Dendritic cell treated with granulocyte-macrophage colony-stimulating factor and Interleukin-4, amounts not matched to agents 40 ng/mL and 50 ng/mL, for 4 days (primary cell): ENCODE measurements around the gene ACVRL1.

ENCODE experiments used
- H3K27ac Mint-ChIP-seq: one replicate; pipeline ENCODE4 v1.8.0; 2022; ENCODE audit warnings: mild to moderate bottlenecking, mixed read lengths
- H3K27me3 Mint-ChIP-seq: one replicate; pipeline ENCODE4 v1.8.0; 2022; ENCODE audit warnings: mild to moderate bottlenecking, mixed read lengths
- H3K36me3 Mint-ChIP-seq: one replicate; pipeline ENCODE4 v1.8.0; 2022; ENCODE audit warnings: low read depth, mixed read lengths
- H3K4me1 Mint-ChIP-seq: one replicate; pipeline ENCODE4 v1.8.0; 2022; ENCODE audit warnings: low read depth, mixed read lengths
- H3K4me3 Mint-ChIP-seq: one replicate; pipeline ENCODE4 v1.8.0; 2022; ENCODE audit warnings: mild to moderate bottlenecking, moderate library complexity, mixed read lengths
- H3K9me3 Mint-ChIP-seq: one replicate; pipeline ENCODE4 v1.8.0; 2022; ENCODE audit warnings: mixed read lengths
- intact Hi-C: fragments of 100-400 bp; cut with micrococcal nuclease; formaldehyde crosslinking; loops from one replicate; pipeline ENCODE4 v1.15.0; 2022

The ACVRL1 gene

DNA sequence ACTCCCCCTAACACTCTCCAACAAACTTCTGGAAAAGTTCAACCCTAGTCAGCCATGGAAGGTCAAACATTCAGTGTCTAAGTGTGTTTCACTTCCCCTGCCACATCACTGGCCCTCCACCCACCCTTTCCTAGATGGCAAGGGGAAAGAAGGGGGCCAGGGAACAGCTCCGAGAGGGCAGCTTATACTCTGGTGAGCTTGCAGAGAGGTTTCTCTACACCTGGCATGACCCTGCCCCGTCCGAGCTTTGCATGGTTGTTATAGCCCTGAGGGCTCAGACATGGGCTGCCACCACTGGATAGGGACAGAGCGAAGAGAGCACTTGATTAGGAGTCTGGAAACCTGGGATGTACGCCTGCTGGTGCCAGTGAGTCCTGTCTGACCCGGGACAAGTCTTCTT, 4.0 kb downstream of the ACVRL1 start:
- intact Hi-C loops = no loop called here
- Mint-ChIP-seq H3K27me3 (peaks cover 38% of the 10 kb centered on the region), H3K9me3 (no peaks in the 10 kb centered on the region), H3K36me3 (peaks cover 12% of the 10 kb centered on the region), H3K4me3 (peak overlapping the region; percentile 32), H3K27ac (peak overlapping the region; percentile 79), H3K4me1 (peaks cover 65% of the 10 kb centered on the region)

DNA sequence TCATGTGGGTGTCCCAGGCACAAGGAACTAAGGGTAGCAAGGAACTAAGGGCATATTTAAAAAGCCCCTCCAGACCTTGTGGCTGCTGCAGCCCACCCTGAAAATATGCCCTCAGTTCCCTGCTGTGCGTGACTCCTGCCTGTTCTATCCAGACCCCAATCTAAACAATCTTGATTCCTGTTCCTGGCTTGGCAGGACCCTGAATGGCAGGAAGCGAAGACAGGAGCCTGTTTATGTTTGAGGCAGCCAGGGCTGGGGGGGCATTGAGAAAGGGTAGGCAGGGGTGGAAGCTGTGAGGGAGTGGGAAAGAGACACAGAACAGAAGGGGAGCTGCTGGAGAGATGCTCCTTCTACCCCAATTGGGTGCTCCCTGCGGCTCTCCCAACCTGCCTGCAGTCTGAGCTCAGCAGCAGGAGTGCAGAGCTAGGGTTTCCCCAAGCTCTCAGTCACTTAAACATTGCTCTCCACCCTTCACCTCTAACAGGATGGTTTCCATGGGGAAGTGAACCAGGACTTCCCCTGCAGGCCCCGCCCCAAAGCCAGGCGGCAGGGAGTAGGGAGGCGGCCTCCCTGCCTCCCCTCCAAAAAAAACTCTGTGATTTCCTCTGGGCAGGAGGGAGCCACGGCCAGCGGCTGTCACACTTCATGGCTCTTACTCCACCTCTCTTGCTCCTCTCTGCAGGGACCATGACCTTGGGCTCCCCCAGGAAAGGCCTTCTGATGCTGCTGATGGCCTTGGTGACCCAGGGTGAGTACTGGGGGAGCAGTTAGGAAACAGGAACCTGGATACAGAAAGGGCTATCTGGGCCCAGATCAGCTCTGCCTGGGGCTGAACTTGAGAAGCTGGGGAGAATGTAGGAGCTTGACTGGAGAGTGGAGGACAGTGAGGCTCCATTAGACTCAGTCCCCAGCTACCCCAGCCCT, 4.7 kb downstream of the ACVRL1 start:
- Mint-ChIP-seq H3K36me3 (peaks cover 12% of the 10 kb centered on the region), H3K27me3 (peaks cover 33% of the 10 kb centered on the region), H3K4me3 (peak overlapping the region; percentile 57), H3K4me1 (peaks cover 60% of the 10 kb centered on the region), H3K27ac (peak overlapping the region; percentile 79), H3K9me3 (no peaks in the 10 kb centered on the region)
- intact Hi-C loops = loop anchor here (1.0 kb wide), 1 partner anchor 10 kb away; no protein-coding TSS in a partner anchor

DNA sequence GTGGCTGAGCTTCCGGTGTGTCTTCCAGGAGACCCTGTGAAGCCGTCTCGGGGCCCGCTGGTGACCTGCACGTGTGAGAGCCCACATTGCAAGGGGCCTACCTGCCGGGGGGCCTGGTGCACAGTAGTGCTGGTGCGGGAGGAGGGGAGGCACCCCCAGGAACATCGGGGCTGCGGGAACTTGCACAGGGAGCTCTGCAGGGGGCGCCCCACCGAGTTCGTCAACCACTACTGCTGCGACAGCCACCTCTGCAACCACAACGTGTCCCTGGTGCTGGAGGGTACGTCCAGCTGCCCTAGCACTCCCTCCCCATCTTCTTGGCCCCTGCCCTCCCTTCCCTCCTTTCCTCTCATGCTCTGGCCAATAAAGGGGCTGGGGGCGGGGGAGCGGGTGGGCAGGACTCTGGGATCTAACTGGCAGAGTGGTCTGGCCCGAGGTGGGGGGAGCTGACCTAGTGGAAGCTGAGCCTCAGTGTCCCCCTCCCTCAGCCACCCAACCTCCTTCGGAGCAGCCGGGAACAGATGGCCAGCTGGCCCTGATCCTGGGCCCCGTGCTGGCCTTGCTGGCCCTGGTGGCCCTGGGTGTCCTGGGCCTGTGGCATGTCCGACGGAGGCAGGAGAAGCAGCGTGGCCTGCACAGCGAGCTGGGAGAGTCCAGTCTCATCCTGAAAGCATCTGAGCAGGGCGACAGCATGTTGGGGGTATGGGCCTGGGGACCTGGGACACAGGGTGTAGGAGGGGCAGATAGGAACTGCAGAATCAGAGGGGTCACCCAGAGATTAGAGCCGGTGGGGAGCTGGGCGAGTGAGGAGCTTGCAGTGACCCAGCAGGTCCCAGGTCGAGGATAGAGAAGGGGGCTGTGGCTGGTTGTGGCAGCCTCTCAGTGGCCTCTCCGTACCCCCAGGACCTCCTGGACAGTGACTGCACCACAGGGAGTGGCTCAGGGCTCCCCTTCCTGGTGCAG, 6.0 kb downstream of the ACVRL1 start:
- H3K27me3 Mint-ChIP-seq = peaks cover 25% of the 10 kb centered on the region
- H3K4me3 Mint-ChIP-seq = no peak overlapping the region
- peak overlapping the region; percentile 79 for H3K27ac Mint-ChIP-seq
- H3K4me1 Mint-ChIP-seq = peaks cover 52% of the 10 kb centered on the region
- H3K9me3 Mint-ChIP-seq = no peaks in the 10 kb centered on the region
- intact Hi-C loops = no loop called here
- peaks cover 12% of the 10 kb centered on the region for H3K36me3 Mint-ChIP-seq

DNA sequence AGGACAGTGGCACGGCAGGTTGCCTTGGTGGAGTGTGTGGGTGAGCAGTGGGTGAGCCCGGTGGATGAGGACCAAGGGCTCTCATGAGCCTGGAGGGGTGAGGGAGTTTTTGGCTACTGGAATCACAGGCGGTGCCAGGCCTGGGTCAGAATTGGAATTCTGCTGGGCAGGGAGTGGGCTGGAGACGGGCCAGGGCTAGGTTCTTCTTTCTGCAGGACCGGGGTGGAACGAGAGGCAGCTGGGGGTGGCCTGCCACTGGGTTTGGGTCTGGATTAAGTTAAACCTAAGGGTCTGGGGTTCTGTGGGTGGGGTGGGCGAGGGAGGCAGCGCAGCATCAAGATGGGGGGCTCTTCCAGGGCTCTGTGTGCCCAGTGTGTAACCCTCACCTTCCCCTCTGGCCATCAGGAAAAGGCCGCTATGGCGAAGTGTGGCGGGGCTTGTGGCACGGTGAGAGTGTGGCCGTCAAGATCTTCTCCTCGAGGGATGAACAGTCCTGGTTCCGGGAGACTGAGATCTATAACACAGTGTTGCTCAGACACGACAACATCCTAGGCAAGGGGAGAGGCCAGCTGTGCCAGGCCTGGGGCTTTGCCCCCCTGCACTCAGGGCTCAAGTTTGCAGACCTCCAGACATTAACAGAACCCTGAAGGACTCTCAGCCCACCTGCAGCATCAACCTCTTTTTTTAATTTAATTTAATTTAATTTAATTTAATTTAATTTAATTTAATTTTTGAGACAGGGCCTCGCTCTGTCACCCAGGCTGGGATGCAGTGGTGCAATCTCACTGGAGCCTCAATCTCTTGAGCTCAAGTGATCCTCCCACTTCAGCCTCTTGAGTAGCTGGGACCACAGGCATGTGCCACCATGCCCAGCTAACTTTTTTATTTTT, 7.0 kb downstream of the ACVRL1 start:
- Mint-ChIP-seq H3K27me3 (peaks cover 19% of the 10 kb centered on the region), H3K4me1 (peaks cover 52% of the 10 kb centered on the region), H3K4me3 (no peak overlapping the region), H3K27ac (no peak overlapping the region), H3K9me3 (no peaks in the 10 kb centered on the region), H3K36me3 (peaks cover 12% of the 10 kb centered on the region)
- intact Hi-C loops = no loop called here

DNA sequence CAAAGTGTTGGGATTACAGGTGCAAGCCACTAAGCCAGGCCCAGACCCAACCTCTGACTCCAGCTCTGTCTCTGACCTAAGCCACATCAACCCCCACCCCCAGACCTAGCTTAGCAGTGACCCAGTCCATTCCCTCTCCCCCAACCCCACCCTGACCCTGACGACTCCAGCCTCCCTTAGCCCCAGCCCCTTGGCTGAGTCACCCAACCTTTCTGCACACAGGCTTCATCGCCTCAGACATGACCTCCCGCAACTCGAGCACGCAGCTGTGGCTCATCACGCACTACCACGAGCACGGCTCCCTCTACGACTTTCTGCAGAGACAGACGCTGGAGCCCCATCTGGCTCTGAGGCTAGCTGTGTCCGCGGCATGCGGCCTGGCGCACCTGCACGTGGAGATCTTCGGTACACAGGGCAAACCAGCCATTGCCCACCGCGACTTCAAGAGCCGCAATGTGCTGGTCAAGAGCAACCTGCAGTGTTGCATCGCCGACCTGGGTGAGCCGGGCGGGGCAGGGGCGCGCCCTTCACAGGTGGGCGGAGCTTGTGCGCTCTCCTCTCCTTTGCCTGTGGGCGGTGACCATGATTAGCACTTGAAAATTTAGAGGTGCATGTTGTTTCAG, 7.8 kb downstream of the ACVRL1 start:
- Mint-ChIP-seq H3K4me1 (peaks cover 49% of the 10 kb centered on the region), H3K4me3 (no peak overlapping the region), H3K9me3 (no peaks in the 10 kb centered on the region), H3K36me3 (peaks cover 13% of the 10 kb centered on the region), H3K27ac (no peak overlapping the region), H3K27me3 (peaks cover 16% of the 10 kb centered on the region)
- intact Hi-C loops = no loop called here

DNA sequence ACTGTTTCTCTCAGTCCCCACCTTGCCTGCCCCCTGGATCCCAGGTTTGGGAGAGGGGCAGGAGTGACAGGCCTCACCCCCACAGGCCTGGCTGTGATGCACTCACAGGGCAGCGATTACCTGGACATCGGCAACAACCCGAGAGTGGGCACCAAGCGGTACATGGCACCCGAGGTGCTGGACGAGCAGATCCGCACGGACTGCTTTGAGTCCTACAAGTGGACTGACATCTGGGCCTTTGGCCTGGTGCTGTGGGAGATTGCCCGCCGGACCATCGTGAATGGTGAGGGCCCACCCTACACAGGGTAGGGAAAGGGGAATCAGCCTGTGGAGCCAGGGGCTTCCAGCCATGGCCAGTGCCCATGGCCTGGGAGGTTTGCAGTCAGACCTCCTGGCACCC, 8.6 kb downstream of the ACVRL1 start:
- peaks cover 41% of the 10 kb centered on the region for H3K4me1 Mint-ChIP-seq
- peaks cover 10% of the 10 kb centered on the region for H3K27me3 Mint-ChIP-seq
- H3K27ac Mint-ChIP-seq = no peak overlapping the region
- intact Hi-C loops = no loop called here
- H3K9me3 Mint-ChIP-seq = no peaks in the 10 kb centered on the region
- peaks cover 19% of the 10 kb centered on the region for H3K36me3 Mint-ChIP-seq
- H3K4me3 Mint-ChIP-seq = no peak overlapping the region

DNA sequence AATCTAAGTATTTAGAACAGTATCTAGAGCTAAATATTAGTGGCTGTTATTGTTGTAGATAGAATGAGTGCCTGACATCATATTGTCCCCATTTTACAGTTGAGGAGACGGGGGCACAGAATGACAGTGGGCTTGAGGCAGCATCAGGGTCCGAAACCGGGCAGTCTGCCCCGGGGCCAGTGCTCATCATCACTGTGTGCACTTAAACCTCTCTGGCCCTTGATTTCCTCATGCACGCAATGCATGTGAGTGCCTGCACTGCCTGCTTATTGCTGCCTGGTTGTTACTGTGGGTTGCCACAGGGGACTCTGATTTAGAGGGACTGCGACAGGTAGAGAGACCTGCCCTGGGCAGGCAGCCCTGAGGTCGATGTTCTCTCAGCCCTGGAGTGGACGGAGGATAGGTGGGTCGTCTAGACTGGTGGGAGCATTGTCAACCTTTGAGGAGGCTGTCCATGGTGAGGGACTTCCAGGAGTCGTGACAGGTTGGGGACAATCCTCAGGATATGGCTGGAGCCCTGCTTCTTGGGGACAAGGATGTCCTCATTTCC, 9.8 kb downstream of the ACVRL1 start:
- H3K27me3 Mint-ChIP-seq = peaks cover 12% of the 10 kb centered on the region
- no peak overlapping the region for H3K4me3 Mint-ChIP-seq
- peaks cover 35% of the 10 kb centered on the region for H3K4me1 Mint-ChIP-seq
- H3K9me3 Mint-ChIP-seq = no peaks in the 10 kb centered on the region
- peaks cover 19% of the 10 kb centered on the region for H3K36me3 Mint-ChIP-seq
- intact Hi-C loops = no loop called here
- H3K27ac Mint-ChIP-seq = no peak overlapping the region

DNA sequence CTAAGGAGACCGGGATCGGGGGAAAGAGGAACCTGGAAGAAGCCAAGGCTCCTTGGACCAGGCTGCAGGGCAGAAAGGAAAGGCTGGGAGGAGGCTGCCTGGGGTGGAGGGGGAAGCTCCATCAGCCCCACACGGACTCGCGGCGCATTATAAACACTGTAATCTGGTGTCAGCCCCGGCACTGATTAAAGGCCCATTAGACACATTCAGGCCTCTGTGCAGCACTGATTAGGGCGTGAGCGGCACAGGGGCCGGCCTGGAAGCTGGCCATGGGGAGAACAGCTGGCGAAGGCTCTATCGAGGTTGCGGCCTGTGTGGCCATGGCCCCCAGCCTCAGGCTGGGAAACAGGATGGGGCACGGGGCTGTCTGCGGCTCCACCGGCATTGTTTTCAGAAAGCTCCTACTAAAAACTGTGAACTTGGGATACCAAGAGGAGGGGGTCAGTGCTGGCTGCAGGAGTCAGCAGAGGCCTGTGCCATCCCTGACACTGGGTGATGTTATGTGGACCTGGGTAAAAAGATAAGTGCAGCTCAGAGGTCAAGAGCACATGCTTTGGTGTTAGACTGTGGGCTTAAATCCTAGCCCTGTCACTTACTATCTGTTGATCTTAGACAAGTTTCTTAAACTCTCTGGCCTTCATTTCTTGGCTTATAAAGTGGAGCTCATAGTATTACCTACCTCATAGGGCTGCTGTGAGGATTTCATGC, 10.6 kb downstream of the ACVRL1 start:
- Mint-ChIP-seq H3K27ac (no peak overlapping the region), H3K4me1 (peaks cover 35% of the 10 kb centered on the region), H3K36me3 (peaks cover 19% of the 10 kb centered on the region), H3K27me3 (peaks cover 12% of the 10 kb centered on the region), H3K9me3 (no peaks in the 10 kb centered on the region), H3K4me3 (no peak overlapping the region)
- intact Hi-C loops = no loop called here

DNA sequence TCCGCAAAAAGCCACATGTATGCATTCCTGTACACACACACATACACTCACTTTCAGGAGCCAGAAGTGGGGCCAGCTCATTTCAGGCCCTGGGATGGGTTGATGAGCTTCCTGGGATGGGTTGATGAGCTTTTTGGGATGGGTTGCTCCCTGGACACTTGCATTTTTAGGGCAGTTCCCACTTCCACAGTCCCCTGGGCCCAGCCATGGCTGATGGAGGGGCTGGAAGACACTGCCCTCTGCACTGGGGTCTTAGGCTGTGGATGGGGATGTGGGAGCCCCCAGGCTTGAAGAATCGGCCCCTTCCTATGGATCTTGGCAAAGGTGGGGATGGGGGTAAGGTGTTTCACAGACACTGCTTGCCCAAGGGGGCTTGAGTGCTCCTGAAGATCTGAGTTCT, 12.7 kb downstream of the ACVRL1 start:
- Mint-ChIP-seq H3K9me3 (no peaks in the 10 kb centered on the region), H3K4me1 (peaks cover 39% of the 10 kb centered on the region), H3K36me3 (peaks cover 17% of the 10 kb centered on the region), H3K4me3 (no peak overlapping the region), H3K27me3 (peaks cover 20% of the 10 kb centered on the region), H3K27ac (no peak overlapping the region)
- intact Hi-C loops = loop anchor here (10.0 kb wide), 1 partner anchor 55 kb away; no protein-coding TSS in a partner anchor

DNA sequence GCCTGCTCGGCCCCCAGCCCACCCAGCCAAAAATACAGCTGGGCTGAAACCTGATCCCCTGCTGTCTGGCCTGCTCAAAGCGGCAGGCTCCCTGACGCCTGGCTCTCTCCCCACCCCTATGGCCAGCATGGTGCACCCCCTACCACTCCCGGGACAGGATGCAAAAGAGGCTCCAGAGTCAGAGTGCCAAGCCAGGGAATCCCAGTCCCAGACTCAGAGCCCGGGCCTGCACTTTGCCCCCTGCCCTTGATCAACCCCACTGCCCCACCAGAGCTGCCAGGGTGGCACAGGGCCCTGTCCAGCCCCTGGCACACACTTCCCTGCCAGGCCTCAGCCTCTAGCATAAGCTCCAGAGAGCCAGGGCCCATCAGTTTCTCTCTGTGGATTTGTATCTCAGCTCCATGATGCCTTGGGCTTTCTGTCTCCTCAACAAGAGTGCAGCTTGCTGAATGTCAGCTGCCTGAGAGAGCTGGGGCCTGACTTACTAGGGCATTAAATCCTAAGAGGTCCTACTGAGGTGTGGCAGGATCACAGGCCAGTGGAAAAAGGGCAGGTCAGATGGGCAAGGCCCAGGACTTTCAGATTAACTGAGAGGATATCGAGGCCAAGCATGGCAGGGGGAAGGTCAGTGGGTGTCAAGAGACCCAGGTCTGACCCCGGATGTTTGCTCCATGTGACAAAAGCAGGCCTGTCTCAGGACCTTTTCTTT, 13.9 kb downstream of the ACVRL1 start:
- peaks cover 22% of the 10 kb centered on the region for H3K27me3 Mint-ChIP-seq
- no peak overlapping the region for H3K4me3 Mint-ChIP-seq
- H3K9me3 Mint-ChIP-seq = no peaks in the 10 kb centered on the region
- peaks cover 44% of the 10 kb centered on the region for H3K4me1 Mint-ChIP-seq
- peaks cover 6% of the 10 kb centered on the region for H3K36me3 Mint-ChIP-seq
- no peak overlapping the region for H3K27ac Mint-ChIP-seq
- intact Hi-C loops = loop anchor here (10.0 kb wide), 1 partner anchor 54 kb away; no protein-coding TSS in a partner anchor

DNA sequence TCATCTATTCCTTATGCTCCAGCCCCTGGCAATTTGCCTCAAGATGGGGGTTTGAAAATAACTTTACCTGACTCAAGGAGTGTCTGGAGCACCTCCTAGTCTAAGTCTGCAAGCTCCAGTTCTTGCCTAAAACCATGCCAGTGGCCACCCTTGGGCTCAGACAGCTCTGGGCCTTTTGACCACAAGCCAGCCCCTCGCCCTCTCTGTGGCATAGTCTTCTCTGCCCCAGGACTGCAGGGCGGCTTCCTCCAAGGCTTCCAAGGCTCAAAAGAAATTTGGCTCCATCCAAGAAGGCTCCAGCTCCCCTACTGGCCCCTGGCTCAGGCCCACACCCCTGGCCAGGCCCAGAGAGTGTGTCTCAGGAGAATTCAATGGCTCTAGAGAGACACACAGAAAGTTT, 14.8 kb downstream of the ACVRL1 start:
- intact Hi-C loops = loop anchor here (1.0 to 10.0 kb wide), 4 partner anchors 10 to 53 kb away; no protein-coding TSS in a partner anchor
- Mint-ChIP-seq H3K27me3 (peaks cover 22% of the 10 kb centered on the region), H3K27ac (peak overlapping the region; percentile 71), H3K4me1 (peaks cover 48% of the 10 kb centered on the region), H3K36me3 (peaks cover 6% of the 10 kb centered on the region), H3K9me3 (no peaks in the 10 kb centered on the region), H3K4me3 (no peak overlapping the region)
